Right renal cortex interstitium (tissue), 3 donors: ENCODE data around the gene KCNC1. TPM values are rescaled to one million over a fixed set of nuclear protein-coding genes. Genes with fewer than 3 reads are reported as not detected.

ENCODE experiments used
- DNase-seq, 3 donors: peaks; one replicate each; pipeline ENCODE4 v3.0.0-alpha.2; 2013; ENCODE audit warnings: low read depth in 3 of 3, low spot score in 2 of 3
- polyA plus RNA-seq, 3 donors: library from polyadenylated mRNA; unstranded; fragments of 120-200 nt; gene quantifications; one replicate each; pipeline ENCODE4 v1.2.1, GENCODE V29; 2013; ENCODE audit not compliant: insufficient read length in 3 of 3

The KCNC1 gene
- 1 to 10 TPM in 1 of 3 donors, under 1 TPM in 2; 0.80 to 1.1 (median 0.92) TPM for polyA plus RNA-seq

- no peak for DNase-seq
These were observed at the start of gene KCNC1 for GRCh38 chr11:17734418-17734911. Gene KCNC1, plus strand, starts transcription at chr11:17734781. Its CDS starts 1,222 bp downstream, at chr11:17736003.

- DNase-seq: no peak
These were observed 48.2 kb upstream of the KCNC1 start for GRCh38 chr11:17686231-17686980.

GRCh38 chr11:17687946-17688670 lies 46.5 kb upstream of the KCNC1 start:
- DNase-seq: no peak

- DNase-seq: no peak
These were observed 43.0 kb upstream of the KCNC1 start for GRCh38 chr11:17691550-17691949.

GRCh38 chr11:17691976-17692375 lies 42.6 kb upstream of the KCNC1 start:
- DNase-seq: no peak

DNA sequence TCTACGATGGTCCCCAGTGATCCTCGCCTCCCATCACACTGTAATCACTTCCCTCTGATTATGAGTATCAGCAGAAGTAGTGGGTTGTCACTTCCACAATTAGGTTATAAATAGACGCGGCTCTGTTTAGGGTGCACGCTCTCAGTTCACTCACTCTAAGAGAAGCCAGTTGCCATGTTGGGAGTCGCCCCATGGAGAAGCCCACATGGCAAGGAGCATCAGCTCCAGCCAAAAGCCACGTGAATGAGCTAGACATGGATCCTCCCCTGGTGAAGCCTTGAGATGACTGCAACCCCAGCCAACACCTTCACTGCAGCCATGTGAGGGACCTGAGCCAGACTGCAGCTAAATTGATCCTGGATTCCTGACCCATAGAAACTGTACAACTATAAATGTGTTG lies 41.6 kb upstream of the KCNC1 start:
- DNase-seq: no peak

- DNase-seq: no peak
These were observed 41.0 kb upstream of the KCNC1 start for GRCh38 chr11:17693531-17693930.

GRCh38 chr11:17694494-17695110 lies 40.0 kb upstream of the KCNC1 start:
- no peak for DNase-seq

DNA sequence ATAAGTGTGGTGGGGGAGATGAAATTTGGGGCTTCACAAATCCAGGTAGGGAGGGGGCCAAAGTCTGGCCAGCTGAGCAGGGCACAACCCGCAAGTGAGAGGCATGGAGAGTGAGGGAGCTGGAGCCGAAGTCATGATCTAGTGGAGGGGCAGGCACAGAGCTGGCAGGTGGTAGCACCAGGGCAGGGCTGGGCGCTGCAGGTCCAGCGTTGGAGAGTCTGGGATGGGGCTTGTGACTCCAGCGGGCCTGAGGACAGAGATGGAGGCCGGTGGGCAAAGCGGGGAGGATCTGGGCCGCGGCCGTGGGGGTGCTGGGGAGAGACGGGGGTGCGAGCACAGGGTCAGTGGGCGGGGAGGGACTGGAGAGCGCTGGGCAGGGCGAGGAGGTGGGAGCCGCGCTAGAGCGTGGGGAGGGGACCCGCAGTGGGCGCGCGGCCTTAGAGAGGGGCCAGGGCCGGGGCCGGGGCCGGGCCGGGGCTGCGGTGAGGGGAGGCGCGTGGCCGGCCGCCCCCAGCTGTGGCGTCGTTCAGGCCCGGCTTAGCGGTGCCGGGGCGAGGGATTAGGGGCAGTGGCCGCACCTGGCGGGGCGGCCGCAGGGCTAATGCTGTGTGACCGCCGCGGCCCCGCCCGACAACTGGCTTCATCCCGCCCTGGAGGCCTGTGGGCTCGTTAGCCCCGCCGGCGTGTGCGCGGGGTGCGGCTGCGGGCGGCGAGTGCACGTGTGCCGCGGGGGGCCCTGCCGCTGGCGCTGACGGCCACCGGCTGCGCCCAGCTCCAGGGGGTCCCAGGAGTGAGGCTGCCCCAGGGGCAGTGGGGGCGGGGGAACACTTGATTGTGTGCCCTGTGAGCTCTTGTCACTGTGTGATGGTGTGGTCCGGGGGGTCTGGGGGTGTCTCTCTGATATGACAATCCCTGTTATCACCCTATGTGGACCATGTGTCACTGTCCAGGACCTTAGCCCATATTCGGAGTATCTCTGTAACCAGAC lies 38.8 kb upstream of the KCNC1 start:
- DNase-seq: no peak

DNA sequence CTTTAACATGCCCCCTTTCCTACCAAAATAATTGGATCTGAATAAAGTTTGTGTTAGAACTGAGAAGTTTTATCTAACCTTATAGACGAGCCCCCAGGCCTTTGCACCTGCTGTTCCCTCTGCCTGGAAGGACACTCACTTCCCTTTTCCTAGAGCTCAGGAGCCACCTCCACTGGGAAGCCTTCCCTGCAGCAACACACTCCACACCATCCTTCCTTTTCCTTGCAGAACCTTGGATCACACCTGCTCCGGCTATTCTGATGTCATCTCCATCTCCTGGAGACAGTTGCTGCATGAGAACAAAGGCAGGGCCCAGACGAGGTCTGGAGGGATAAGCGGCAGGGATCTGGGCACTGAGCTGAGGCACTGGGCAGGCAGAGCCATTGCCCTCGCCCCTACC lies 37.8 kb upstream of the KCNC1 start:
- DNase-seq: no peak

GRCh38 chr11:17697175-17697949 lies 37.2 kb upstream of the KCNC1 start:
- DNase-seq: no peak

GRCh38 chr11:17699147-17700114 lies 35.1 kb upstream of the KCNC1 start:
- DNase-seq: no peak

DNA sequence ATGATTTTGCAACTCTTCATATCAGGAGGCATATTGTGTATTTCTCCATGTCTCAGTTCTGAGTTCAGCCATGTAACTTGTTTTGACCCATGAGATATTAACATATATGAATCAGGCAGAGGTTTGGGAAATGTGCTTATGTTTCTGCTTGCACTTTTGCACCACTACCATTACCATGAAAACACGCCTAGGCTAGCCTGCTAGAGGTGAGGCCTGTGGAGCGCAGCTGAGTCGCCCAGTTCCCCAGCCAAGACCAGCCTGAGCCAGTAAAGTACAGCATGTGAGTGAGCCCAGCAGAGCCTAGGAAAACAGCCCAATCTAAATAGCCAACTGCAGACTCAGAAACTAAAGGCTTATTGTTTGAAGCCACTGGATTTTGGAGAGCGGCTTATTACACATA lies 33.6 kb upstream of the KCNC1 start:
- DNase-seq: no peak

DNA sequence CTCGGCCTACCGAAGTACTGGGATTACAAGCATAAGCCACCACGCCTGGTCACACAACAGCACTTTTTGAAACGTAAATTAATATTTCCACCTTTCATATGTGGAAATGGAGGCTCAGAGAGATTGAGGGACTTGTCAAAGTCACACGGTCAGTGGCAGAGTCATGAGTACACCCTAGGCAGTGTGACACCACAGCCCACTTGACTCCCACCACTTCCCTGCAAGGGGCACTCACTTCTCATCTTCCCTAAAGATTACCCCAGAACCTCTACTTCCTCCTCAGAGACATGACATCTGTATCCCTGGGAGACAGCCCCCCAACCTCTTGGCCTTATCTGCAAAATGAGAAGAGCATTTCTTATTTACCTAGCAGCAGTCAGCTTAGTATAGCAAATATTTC lies 31.7 kb upstream of the KCNC1 start:
- no peak for DNase-seq

DNA sequence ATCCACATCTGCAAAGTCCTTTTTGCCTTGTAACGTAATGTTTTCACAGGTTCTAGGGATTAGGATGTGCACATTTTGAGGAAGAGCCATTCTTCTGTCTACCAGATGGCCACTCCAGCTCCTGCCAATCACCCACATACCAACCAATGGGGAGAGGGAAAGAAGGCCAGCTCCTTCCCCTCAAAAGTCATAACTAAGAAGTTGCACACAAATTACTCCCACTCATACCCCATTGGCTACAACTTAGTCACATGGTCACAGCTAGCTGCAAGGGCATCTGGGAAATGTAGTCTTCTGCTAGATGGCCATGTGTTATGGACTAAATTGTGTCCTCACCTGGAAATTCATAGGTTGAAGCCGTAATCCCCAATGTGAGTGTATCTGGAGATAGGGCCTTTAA lies 30.6 kb upstream of the KCNC1 start:
- no peak for DNase-seq

DNA sequence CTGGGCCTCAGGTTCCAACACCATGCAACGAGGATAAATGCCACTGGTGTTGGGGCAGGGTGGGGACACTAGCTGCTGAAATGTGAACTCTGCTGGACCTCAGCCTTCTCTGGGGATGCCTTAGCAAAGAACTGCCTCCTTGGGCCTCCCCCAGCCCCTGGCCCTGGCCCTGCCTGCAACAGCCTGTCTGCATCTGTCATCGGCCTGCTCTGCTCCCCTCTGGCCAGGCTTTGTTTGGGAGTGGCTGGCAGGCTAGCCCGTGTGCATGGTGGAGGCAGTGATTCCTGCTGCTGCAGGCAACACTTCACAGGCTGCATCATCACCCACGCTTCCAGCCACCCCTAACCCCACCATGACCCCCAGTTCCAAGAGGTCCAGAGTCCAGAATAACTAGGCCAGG lies 26.8 kb upstream of the KCNC1 start:
- DNase-seq: no peak

DNA sequence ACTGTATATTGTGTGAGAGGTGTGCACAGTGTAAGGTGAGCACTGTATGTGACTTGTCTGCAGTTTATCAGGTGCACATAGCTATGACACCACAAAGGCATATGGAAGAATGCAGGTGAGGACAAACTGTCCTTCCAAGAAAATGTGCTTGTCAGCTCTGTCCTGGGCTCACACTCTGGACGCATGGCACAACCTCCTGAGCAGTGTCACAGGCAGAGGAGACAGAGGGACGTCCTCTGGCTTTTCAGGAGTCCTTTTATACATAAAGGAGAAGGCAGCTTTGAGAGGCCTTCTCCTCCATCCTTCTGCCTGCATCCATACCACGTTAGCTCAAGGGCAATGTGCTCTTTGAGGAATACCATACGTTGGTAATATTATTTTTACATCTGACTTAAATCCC lies 22.7 kb upstream of the KCNC1 start:
- no peak for DNase-seq

DNA sequence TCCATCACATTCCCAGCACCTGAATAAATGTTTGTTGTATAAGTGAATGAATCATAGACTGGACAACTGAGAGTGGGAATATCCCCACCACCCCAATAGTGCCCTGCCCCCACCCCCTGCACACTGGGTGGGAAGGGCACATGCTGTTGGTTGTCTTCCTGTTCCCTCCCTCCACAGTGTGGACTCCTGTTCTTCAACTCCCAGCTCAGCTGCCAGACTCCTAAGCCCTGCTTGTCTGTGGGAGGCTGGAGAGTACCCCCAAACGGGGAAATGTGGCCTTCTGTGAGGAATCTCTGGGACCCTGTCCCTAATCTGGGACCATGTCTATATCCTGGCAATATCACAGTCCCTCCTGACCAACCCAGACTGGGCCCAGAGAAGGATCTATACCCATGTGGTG lies 20.7 kb upstream of the KCNC1 start:
- DNase-seq: no peak
